ENCODE data around the gene METTL5. TPM values are rescaled to one million over a fixed set of nuclear protein-coding genes. Genes with fewer than 3 reads are reported as not detected.

Gene METTL5
- total RNA-seq, 1 experiment from 2014 or later: 103 TPM

- Histone ChIP-seq H3K9me3 (ENCODE audit: control insufficient read depth in 1 of 2, insufficient read depth in 1 of 2, low read depth in 1 of 2, low read length in 2 of 2) (no peaks in the 10 kb centered on the region), H3K27ac (ENCODE audit: low read depth, low read length) (no peak overlapping the region), H4K20me1 (ENCODE audit: insufficient read depth) (no peaks in the 10 kb centered on the region), H3K27me3 (ENCODE audit: insufficient read depth, low read length) (no peaks in the 10 kb centered on the region), H3K36me3 (ENCODE audit: control insufficient read depth in 1 of 2, insufficient read depth in 2 of 2, low read length in 2 of 2) (no peaks in the 10 kb centered on the region), H3K9me2 (ENCODE audit: insufficient read depth) (no peaks in the 10 kb centered on the region), H3K79me2 (ENCODE audit: insufficient read depth, low read length) (no peaks in the 10 kb centered on the region), H3K4me2 (ENCODE audit: low read length) (no peak overlapping the region), H3K4me1 (ENCODE audit: control insufficient read depth in 1 of 2, insufficient read depth in 2 of 2, low read length in 2 of 2) (no peaks in the 10 kb centered on the region; a peak in 1 of 4 replicates), H3K4me3 (replicated peaks in 1 of 2; ENCODE audit: low read depth in 1 of 2, low read length in 2 of 2) (no peak overlapping the region), H2AFZ (ENCODE audit: low read depth, low read length, poor library complexity, severe bottlenecking) (no peak overlapping the region), H3K9ac (ENCODE audit: low read length) (no peak overlapping the region)
- ChIA-PET RAD21 (ENCODE audit: low non-redundant PET in 1 of 2, low total read pairs in 2 of 2, uncharacterized antibody in 2 of 2, unreplicated experiment in 2 of 2) (interaction anchor here in 1 of 2 experiments (0.9 kb wide), 1 partner anchor 19 kb away, joined by 3 read pairs; no protein-coding TSS in a partner anchor), CTCF (interaction anchor here (0.9 kb wide), 1 partner anchor 319 kb away, joined by 3 read pairs; no protein-coding TSS in a partner anchor), POLR2A (no interaction called here)
- DNase-seq (ENCODE audit: low read depth, low spot score) (no peak), ATAC-seq (no peak)
- TF ChIP-seq EZH2phosphoT487 (IDR thresholded peaks at IDR 0.05; ENCODE audit: borderline replicate concordance) (no peak), REST (IDR thresholded peaks at IDR 0.05; ENCODE audit: low read depth) (no peak), SIN3A (IDR thresholded peaks at IDR 0.05; ENCODE audit: low read depth) (no peak), CBX3 (IDR thresholded peaks at IDR 0.05; ENCODE audit: low read depth) (no peak), SP1 (IDR thresholded peaks at IDR 0.05; ENCODE audit: low read depth) (no peak), ZFX (IDR thresholded peaks at IDR 0.05) (no peak), POLR2A (IDR thresholded peaks at IDR 0.05; ENCODE audit: borderline replicate concordance, extremely low read depth, insufficient read depth, insufficient read length) (no peak)
- TF ChIP-seq, protein P1, sequence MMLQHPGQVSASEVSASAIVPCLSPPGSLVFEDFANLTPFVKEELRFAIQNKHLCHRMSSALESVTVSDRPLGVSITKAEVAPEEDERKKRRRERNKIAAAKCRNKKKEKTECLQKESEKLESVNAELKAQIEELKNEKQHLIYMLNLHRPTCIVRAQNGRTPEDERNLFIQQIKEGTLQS (IDR thresholded peaks at IDR 0.05): no peak
- no TSS peak for BruUV-seq (replicated peaks)
- intact Hi-C loops (cut with micrococcal nuclease): loop anchor here (10.0 kb wide), 1 partner anchor 657 kb away; no protein-coding TSS in a partner anchor
Measured at GRCh38 chr2:169771612-169772011, 53.1 kb downstream of the METTL5 start.
